Measurements from ENCODE around the gene SLC14A1.

GRCh38 chr18:45801416-45802004 lies 77.5 kb downstream of the SLC14A1 start:
- TF ChIP-seq POLR2AphosphoS5 (IDR thresholded peaks at IDR 0.05; ENCODE audit: low read depth, low read length) (no peak), TAF1 (IDR thresholded peaks at IDR 0.05; ENCODE audit: borderline replicate concordance, insufficient read depth, low read length) (no peak), REST (IDR thresholded peaks at IDR 0.05; ENCODE audit: insufficient read depth in 1 of 2, low read depth in 2 of 2, low read length in 2 of 2) (no peak), SIN3A (IDR thresholded peaks at IDR 0.05; ENCODE audit: borderline replicate concordance, insufficient read depth, low read length) (no peak)
